DND-41 (cell line): ENCODE measurements around the gene KATNAL1.

Experiments used
- EZH2 ChIP-seq: IDR thresholded peaks from 3 replicates; pipeline ENCODE4 v1.6.1; 2012; ENCODE audit warnings: borderline replicate concordance, low read depth, mild to moderate bottlenecking, moderate library complexity, low read length, inconsistent platforms; ENCODE audit not compliant: severe bottlenecking
- TF ChIP-seq, protein P1 (sequence below): IDR thresholded peaks from 2 replicates; pipeline ENCODE4 v1.5.1; 2012; ENCODE audit warnings: borderline replicate concordance, low read length, moderate library complexity, mild to moderate bottlenecking; ENCODE audit not compliant: poor library complexity, severe bottlenecking; ENCODE audit errors: extremely low read depth

DNA sequence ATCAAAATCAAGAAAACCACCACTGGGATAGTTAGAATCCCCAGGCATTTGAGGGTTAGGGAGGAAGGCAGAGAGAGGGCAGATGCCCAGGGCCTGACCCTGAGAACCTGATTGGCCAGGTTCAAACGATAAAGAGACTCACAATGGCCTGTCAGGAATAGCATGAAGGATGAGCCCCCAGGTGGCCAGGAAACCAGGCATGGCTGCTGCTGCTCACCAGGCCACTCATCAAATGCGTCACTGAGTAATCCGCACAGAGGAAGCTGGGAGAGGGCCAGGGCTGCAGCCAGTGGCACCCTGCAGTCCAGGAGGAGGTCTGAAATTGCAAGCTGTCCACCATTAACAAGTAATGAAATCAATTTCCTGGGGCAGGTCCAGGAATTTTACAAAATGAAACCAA lies 111.3 kb downstream of the KATNAL1 start:
- TF ChIP-seq, protein P1, sequence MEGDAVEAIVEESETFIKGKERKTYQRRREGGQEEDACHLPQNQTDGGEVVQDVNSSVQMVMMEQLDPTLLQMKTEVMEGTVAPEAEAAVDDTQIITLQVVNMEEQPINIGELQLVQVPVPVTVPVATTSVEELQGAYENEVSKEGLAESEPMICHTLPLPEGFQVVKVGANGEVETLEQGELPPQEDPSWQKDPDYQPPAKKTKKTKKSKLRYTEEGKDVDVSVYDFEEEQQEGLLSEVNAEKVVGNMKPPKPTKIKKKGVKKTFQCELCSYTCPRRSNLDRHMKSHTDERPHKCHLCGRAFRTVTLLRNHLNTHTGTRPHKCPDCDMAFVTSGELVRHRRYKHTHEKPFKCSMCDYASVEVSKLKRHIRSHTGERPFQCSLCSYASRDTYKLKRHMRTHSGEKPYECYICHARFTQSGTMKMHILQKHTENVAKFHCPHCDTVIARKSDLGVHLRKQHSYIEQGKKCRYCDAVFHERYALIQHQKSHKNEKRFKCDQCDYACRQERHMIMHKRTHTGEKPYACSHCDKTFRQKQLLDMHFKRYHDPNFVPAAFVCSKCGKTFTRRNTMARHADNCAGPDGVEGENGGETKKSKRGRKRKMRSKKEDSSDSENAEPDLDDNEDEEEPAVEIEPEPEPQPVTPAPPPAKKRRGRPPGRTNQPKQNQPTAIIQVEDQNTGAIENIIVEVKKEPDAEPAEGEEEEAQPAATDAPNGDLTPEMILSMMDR: no peak
- TF ChIP-seq EZH2: no peak
